ENCODE data around the gene CIB4. TPM values are rescaled to one million over a fixed set of nuclear protein-coding genes. Genes with fewer than 3 reads are reported as not detected.

The CIB4 gene
- total RNA-seq, 4 donors from 2014 or later, result not detected

- DNase-seq (ENCODE audit: low spot score) (no peak), ATAC-seq (ENCODE audit: low FRiP score) (no peak)
- TF ChIP-seq CTCF (IDR thresholded peaks at IDR 0.05), result no peak
Measured at GRCh38 chr2:26599387-26599786, 41.8 kb downstream of the CIB4 start.

GRCh38 chr2:26598996-26599373 lies 42.2 kb downstream of the CIB4 start:
- no peak for TF ChIP-seq CTCF (IDR thresholded peaks at IDR 0.05)
- DNase-seq (ENCODE audit: low spot score) (no peak), ATAC-seq (ENCODE audit: low FRiP score) (no peak)

GRCh38 chr2:26598336-26598995 lies 42.7 kb downstream of the CIB4 start:
- ATAC-seq (ENCODE audit: low FRiP score), result no peak
- DNase-seq (ENCODE audit: low spot score), result no peak
- no peak for TF ChIP-seq CTCF (IDR thresholded peaks at IDR 0.05)

- ATAC-seq (ENCODE audit: low FRiP score), result no peak
- DNase-seq (ENCODE audit: low spot score), result no peak
- TF ChIP-seq CTCF (IDR thresholded peaks at IDR 0.05), result no peak
Measured at GRCh38 chr2:26597197-26597596, 44.0 kb downstream of the CIB4 start.

GRCh38 chr2:26595146-26595545 lies 46.0 kb downstream of the CIB4 start:
- DNase-seq (ENCODE audit: low spot score), result no peak
- ATAC-seq (ENCODE audit: low FRiP score), result no peak
- TF ChIP-seq CTCF (IDR thresholded peaks at IDR 0.05), result no peak

- DNase-seq (ENCODE audit: low spot score), result no peak
- no peak for ATAC-seq (ENCODE audit: low FRiP score)
- no peak for TF ChIP-seq CTCF (IDR thresholded peaks at IDR 0.05)
Measured at GRCh38 chr2:26591619-26592505, 49.3 kb downstream of the CIB4 start.

Measured in omental fat pad (tissue), 4 donors.